Measurements from ENCODE around the gene IQSEC1.

DNA sequence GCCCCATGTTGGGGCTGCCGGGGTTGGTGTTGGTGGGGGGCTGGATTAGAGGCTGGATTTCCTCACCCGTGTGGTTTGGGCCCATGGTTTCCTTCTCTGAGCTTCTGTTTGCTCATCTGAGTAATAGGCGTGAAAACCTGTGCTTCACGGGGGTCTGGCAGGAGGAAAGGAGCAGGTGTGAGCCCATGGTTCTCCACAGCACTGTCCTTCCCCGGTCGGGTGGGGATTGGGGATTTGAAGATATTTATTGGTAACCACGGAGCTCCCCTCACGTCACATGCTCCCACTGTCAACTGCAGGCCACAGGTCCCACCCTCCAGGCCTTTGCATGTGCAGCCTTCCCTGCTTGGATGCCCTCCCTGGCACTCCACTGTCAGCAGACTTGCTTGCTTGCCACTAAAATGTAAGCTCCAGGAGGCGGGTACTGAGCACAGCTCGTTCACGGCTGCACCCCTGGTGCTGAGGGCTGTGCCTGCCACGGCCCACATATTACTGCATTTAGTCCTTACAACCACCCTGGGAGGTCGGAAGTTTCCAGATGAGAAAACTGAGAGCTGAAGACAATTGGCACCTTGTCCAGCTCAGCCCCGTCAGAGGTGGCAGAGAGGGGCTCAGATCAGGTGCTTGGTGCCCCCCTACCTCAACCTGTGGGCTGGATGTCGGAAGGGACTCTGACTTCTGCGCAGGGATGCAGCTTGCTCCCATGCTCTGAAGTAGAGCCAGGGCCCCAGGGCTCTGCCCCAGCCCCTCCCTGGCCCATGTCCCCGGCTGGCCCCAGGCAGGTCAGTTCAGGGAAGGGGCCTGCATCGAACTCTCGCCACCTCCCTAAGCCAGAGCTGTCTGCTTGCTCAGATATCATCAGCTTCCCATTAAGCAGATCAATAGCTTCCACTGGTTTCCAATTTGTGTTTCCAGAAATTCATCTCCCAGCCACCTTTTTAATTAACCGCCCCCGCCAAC lies 29.4 kb upstream of the IQSEC1 start:
- TF ChIP-seq, protein P1, sequence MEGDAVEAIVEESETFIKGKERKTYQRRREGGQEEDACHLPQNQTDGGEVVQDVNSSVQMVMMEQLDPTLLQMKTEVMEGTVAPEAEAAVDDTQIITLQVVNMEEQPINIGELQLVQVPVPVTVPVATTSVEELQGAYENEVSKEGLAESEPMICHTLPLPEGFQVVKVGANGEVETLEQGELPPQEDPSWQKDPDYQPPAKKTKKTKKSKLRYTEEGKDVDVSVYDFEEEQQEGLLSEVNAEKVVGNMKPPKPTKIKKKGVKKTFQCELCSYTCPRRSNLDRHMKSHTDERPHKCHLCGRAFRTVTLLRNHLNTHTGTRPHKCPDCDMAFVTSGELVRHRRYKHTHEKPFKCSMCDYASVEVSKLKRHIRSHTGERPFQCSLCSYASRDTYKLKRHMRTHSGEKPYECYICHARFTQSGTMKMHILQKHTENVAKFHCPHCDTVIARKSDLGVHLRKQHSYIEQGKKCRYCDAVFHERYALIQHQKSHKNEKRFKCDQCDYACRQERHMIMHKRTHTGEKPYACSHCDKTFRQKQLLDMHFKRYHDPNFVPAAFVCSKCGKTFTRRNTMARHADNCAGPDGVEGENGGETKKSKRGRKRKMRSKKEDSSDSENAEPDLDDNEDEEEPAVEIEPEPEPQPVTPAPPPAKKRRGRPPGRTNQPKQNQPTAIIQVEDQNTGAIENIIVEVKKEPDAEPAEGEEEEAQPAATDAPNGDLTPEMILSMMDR (conservative IDR thresholded peaks at IDR 0.05 in 1 of 2, IDR thresholded peaks at IDR 0.05 in 1 of 2; ENCODE audit: low read depth in 1 of 2, low read length in 2 of 2), result no peak
- TF ChIP-seq EZH2 (IDR thresholded peaks at IDR 0.05; ENCODE audit: low read length, missing control alignments), result no peak
